Brain pericyte (primary cell): ENCODE results near the gene TANGO2.
"Not testable (repeated sequence)": the region's sequence is repeated elsewhere in the genome, so short reads cannot be mapped to it uniquely, and the experiment has no call there.

Experiments used
- DNase-seq: peaks from one replicate; pipeline ENCODE4 v3.0.0-alpha.2; 2012; ENCODE audit warnings: low read depth, low spot score

Gene TANGO2

GRCh38 chr22:20062043-20062765 is 41.3 kb downstream of the TANGO2 start:
- no peak for DNase-seq

GRCh38 chr22:20062766-20063083 is 41.8 kb downstream of the TANGO2 start:
- DNase-seq, result no peak

GRCh38 chr22:20063271-20064139 is 42.6 kb downstream of the TANGO2 start:
- no peak for DNase-seq

GRCh38 chr22:20064140-20064480 is 43.2 kb downstream of the TANGO2 start:
- no peak for DNase-seq

GRCh38 chr22:20064545-20065262 is 43.8 kb downstream of the TANGO2 start:
- DNase-seq, result no peak

GRCh38 chr22:20065896-20066616 is 45.1 kb downstream of the TANGO2 start:
- no peak for DNase-seq

GRCh38 chr22:20066617-20067383 is 45.9 kb downstream of the TANGO2 start:
- DNase-seq, result no peak

- not testable (repeated sequence) for DNase-seq
These were observed 46.4 kb downstream of the TANGO2 start for GRCh38 chr22:20067384-20067682.

GRCh38 chr22:20068640-20069039 is 47.7 kb downstream of the TANGO2 start:
- no peak for DNase-seq

- DNase-seq, result no peak
These were observed 48.6 kb downstream of the TANGO2 start for GRCh38 chr22:20069331-20070042.

- DNase-seq, result no peak
These were observed 50.6 kb downstream of the TANGO2 start for GRCh38 chr22:20071524-20071972.

- DNase-seq, result no peak
These were observed 55.8 kb downstream of the TANGO2 start for GRCh38 chr22:20076627-20077172.

- peak; percentile 73 for DNase-seq
These were observed 59.0 kb downstream of the TANGO2 start, which contains the start of gene DGCR8 for GRCh38 chr22:20079745-20080444. DGCR8 (plus strand) TSS chr22:20080241; CDS start chr22:20085964, 5,723 bp downstream.

- no peak for DNase-seq
These were observed 59.5 kb downstream of the TANGO2 start for GRCh38 chr22:20080445-20080775.

- peak; percentile 51 for DNase-seq
These were observed 60.1 kb downstream of the TANGO2 start for GRCh38 chr22:20080776-20081654.

- no peak for DNase-seq
These were observed 62.4 kb downstream of the TANGO2 start for GRCh38 chr22:20083157-20083890.

- no peak for DNase-seq
These were observed 63.1 kb downstream of the TANGO2 start for GRCh38 chr22:20083891-20084546.
